A673 (cell line): ENCODE measurements around the gene ITGB4.

Experiments
- EZH2 ChIP-seq: fragments of 200-600 bp; sonication (generic); IDR thresholded peaks from 2 replicates; pipeline ENCODE4 v1.6.1; 2017; ENCODE audit warnings: borderline replicate concordance, low read depth, mild to moderate bottlenecking, mixed read lengths, antibody characterized with exemption, low read length; ENCODE audit not compliant: poor library complexity, severe bottlenecking
- TF ChIP-seq, protein P1 (sequence below): fragments of 300-800, 200-600 bp; sonication (generic); conservative IDR thresholded peaks from 2 replicates; pipeline ENCODE4 v1.5.1; 2017; ENCODE audit warnings: low read depth, mild to moderate bottlenecking, antibody characterized with exemption, low read length, moderate library complexity, mixed read lengths

- TF ChIP-seq, protein P1, sequence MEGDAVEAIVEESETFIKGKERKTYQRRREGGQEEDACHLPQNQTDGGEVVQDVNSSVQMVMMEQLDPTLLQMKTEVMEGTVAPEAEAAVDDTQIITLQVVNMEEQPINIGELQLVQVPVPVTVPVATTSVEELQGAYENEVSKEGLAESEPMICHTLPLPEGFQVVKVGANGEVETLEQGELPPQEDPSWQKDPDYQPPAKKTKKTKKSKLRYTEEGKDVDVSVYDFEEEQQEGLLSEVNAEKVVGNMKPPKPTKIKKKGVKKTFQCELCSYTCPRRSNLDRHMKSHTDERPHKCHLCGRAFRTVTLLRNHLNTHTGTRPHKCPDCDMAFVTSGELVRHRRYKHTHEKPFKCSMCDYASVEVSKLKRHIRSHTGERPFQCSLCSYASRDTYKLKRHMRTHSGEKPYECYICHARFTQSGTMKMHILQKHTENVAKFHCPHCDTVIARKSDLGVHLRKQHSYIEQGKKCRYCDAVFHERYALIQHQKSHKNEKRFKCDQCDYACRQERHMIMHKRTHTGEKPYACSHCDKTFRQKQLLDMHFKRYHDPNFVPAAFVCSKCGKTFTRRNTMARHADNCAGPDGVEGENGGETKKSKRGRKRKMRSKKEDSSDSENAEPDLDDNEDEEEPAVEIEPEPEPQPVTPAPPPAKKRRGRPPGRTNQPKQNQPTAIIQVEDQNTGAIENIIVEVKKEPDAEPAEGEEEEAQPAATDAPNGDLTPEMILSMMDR: no peak
- no peak for TF ChIP-seq EZH2
These were observed 8.8 kb downstream of the ITGB4 start for GRCh38 chr17:75730065-75730464.
